Heart right ventricle (tissue), 16 donors: ENCODE results near the gene TOGARAM2. TPM values are rescaled to one million over a fixed set of nuclear protein-coding genes. Genes with fewer than 3 reads are reported as not detected.

ENCODE experiments used
- ATAC-seq, 8 donors: fragments of 200-7000 bp; cut with Tn5 transposase; one replicate each; pipeline ENCODE4 v1.9.1; 2020; ENCODE audit warnings: mild to moderate bottlenecking in 8 of 8, moderate library complexity in 8 of 8, moderate number of reproducible peaks in 1 of 8
- DNase-seq, 2 donors: peaks; one replicate each; pipeline ENCODE4 v3.0.0-alpha.2; 2020
- H3K27ac ChIP-seq, 10 donors: fragments of 200-600 bp; sonication (generic) in 2 of 10; one replicate each; pipeline versions ENCODE4 v1.5.0 to v1.8.0; 2020 to 2022; ENCODE audit warnings: mild to moderate bottlenecking in 3 of 10
- H3K27me3 ChIP-seq, 7 donors: fragments of 200-600 bp; one replicate each; pipeline ENCODE4 v1.8.0; 2021 to 2022; ENCODE audit warnings: mild to moderate bottlenecking in 2 of 7
- H3K36me3 ChIP-seq, 9 donors: fragments of 200-600 bp; sonication (generic) in 1 of 9; one replicate each; pipeline versions ENCODE4 v1.5.0 to v1.8.0; 2020 to 2022; ENCODE audit warnings: mild to moderate bottlenecking in 2 of 9
- H3K4me1 ChIP-seq, 9 donors: fragments of 200-600 bp; sonication (generic) in 1 of 9; one replicate each; pipeline versions ENCODE4 v1.5.0 to v1.8.0; 2020 to 2022; ENCODE audit warnings: mild to moderate bottlenecking in 4 of 9
- H3K4me3 ChIP-seq, 10 donors: fragments of 200-600 bp; sonication (generic) in 2 of 10; one replicate each; pipeline versions ENCODE4 v1.5.0 to v1.8.0; 2020 to 2022; ENCODE audit warnings: mild to moderate bottlenecking in 7 of 10, moderate library complexity in 2 of 10
- H3K9me3 ChIP-seq, 11 donors: fragments of 200-600 bp in 10 of 11; sonication (generic) in 2 of 11; one replicate each; pipeline versions ENCODE4 v1.5.0 to v1.8.0; 2013 to 2022; ENCODE audit warnings: mild to moderate bottlenecking in 2 of 11, control low read depth in 1 of 11, moderate library complexity in 1 of 11
- CTCF ChIP-seq, 9 donors: fragments of 200-600 bp; sonication (generic) in 2 of 9; IDR thresholded peaks; one replicate each; pipeline versions ENCODE4 v1.5.0 to v1.8.0; 2021 to 2022; ENCODE audit warnings: antibody characterized with exemption in 9 of 9, mild to moderate bottlenecking in 5 of 9, moderate library complexity in 1 of 9
- WGBS, 2 donors: extraction: QIAGEN DNeasy Blood & Tissue Kit; methylation state at CpG; one replicate each; pipeline ENCODE4 v1.1.7; 2013; ENCODE audit warnings: inconsistent platforms in 1 of 2; 5-methylcytosine and 5-hydroxymethylcytosine counted together
- intact Hi-C, 10 donors: fragments of 100-400 bp; cut with DNase I; formaldehyde crosslinking; loops; one replicate each; pipeline versions ENCODE4 v1.11.1 to v1.14.2; 2022
- polyA plus RNA-seq, 2 donors: library from polyadenylated mRNA; stranded (reverse); fragments of 200-250 nt; gene quantifications; one replicate each; pipeline ENCODE4 v1.2.3, GENCODE V29; 2013
- total RNA-seq, 10 donors: library from RNA; stranded (reverse); fragmentation: NEBNext Ultra II Directional in 3 of 10; extraction: Animal tissue kit (Norgen Biotek cat#: 25700) in 3 of 10; gene quantifications; one replicate each; pipeline versions ENCODE4 v1.2.1 to v1.2.4, GENCODE V29; 2021 to 2023
- donor health status: Arrhythmogenic right ventricular cardiomyopathy.
- donor health status: ischemic (EF 13 %, LVEDD 7.1; RV severe dilation, severe dysfunction).
- donor health status: healthy with polysubstance abuse.
- donor health status: DM: no; HTN: yes; CAD: no.
- donor health status: DM: no; HTN: no; CAD: no.
- donor health status: ischemic (EF 25% LVEDD 6.9; RV normal size, moderate dysfunction).
- donor health status: ischemic (EF 25% LVEDD 5.7; RV mildly dilated, moderate dysfunction).
- donor health status: healthy.
- donor health status: DM: yes; HTN: yes; CAD: no.
- donor health status: Ischemic cardiomyopathy.
- donor health status: ischemic (EF 35%, LVEDD 5.7; RV mildly dilated, moderate dysfunction).
- donor health status: nonischemic (EF 11% LVEDD 7.7; RV severe dilation, severe dysfunction).
- donor health status: DM: yes; HTN: yes; CAD: no.
- donor health status: PGD.
- donor health status: ischemic (EF 29% LVEDD 5.4; RV normal size, mild dysfunction).
- donor health status: nonischemic (EF 23%, LVEDD 6.1; RV moderate dilation, normal function).

Gene TOGARAM2
- total and polyA plus RNA-seq, 12 donors, result 1.4 to 68.3 (median 14.6) TPM

DNA sequence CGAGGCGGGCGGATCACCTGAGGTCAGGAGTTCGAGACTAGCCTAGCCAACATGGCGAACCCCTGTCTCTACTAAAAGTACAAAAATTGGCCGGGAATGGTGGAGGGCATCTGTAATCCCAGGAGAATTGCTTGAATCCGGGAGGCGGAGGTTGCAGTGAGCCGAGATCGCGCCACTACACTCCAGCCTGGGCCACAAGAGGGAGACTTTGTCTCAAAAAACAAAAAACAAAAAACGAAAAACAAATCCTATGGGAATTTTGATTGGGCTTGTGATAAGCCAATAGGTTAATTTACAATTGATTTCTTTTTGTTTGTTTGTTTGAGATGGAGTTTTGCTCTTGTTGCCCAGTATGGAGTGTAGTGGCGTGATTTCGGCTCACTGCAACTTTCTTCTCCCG lies 24.2 kb upstream of the TOGARAM2 start:
- no peaks in the 10 kb centered on the region for H3K9me3 ChIP-seq
- H3K4me1 ChIP-seq, result peaks cover 0 to 30% (median 5%) of the 10 kb centered on the region in 9 donors
- peak overlapping the region in 2 of 10 donors; percentile 13 to 21 for H3K4me3 ChIP-seq
- TF ChIP-seq CTCF (IDR thresholded peaks at IDR 0.05), result peak; percentile 8 to 60 (median 36)
- DNase-seq (no peak), ATAC-seq (no peak)
- peaks cover 0 to 6% (median 0%) of the 10 kb centered on the region in 7 donors for H3K27me3 ChIP-seq
- 34 to 67% methylated on average over 15 of the region's 15 CpGs for WGBS, 2 donors
- intact Hi-C loops, result loop anchor here in 7 of 10 donors (1.0 to 10.0 kb wide), 9 partner anchors 55 to 1118 kb away; no protein-coding TSS in a partner anchor
- H3K27ac ChIP-seq, result no peak overlapping the region
- no peaks in the 10 kb centered on the region for H3K36me3 ChIP-seq

DNA sequence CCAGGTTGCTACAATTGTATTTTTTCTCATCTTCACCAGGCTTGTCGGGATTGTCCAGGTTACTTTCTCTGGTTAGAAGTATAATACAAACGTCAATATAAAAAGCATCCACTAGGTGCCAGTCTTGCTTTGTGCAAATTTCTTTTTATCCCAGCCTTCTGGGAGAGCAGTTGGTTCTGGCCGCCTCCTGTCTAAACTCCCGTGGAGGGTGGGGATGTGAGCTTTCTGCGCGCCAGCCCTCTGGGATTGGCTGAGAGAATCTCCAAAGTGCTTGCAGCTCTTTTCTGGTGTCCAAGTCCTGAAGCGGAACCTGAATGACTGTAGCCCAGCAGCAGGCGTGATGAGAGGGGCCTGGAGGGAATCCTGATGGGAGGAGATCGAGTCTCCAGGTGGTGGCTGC lies 22.4 kb upstream of the TOGARAM2 start:
- peaks cover 0 to 6% (median 0%) of the 10 kb centered on the region in 7 donors for H3K27me3 ChIP-seq
- intact Hi-C loops, result loop anchor here in 9 of 10 donors (1.0 to 10.0 kb wide), 12 partner anchors 54 to 1116 kb away; no protein-coding TSS in a partner anchor
- peak; percentile 60 for DNase-seq
- peaks cover 0 to 19% (median 5%) of the 10 kb centered on the region in 9 donors for H3K4me1 ChIP-seq
- H3K36me3 ChIP-seq, result no peaks in the 10 kb centered on the region
- H3K9me3 ChIP-seq, result no peaks in the 10 kb centered on the region
- ATAC-seq, result peak; percentile 84 to 95 (median 90)
- peak; percentile 37 to 82 (median 67) for TF ChIP-seq CTCF (IDR thresholded peaks at IDR 0.05)
- H3K27ac ChIP-seq, result no peak overlapping the region
- WGBS, 2 donors, result 18 to 19% methylated on average over 9 of the region's 9 CpGs
- H3K4me3 ChIP-seq, result no peak overlapping the region

- TF ChIP-seq CTCF (IDR thresholded peaks at IDR 0.05), result no peak
- ATAC-seq, result no peak
- Histone ChIP-seq H3K4me3 (no peak overlapping the region), H3K27me3 (peaks cover 0 to 6% (median 0%) of the 10 kb centered on the region in 7 donors), H3K9me3 (no peaks in the 10 kb centered on the region), H3K4me1 (peaks cover 0 to 19% (median 5%) of the 10 kb centered on the region in 9 donors), H3K36me3 (no peaks in the 10 kb centered on the region), H3K27ac (no peak overlapping the region)
- 43 to 51% methylated on average over 5 of the region's 5 CpGs for WGBS, 2 donors
- intact Hi-C loops, result loop anchor here in 2 of 10 donors (5.0 to 10.0 kb wide), 3 partner anchors 52 to 884 kb away; no protein-coding TSS in a partner anchor
- no peak for DNase-seq
Measured at GRCh38 chr2:28960401-28960800, 20.7 kb upstream of the TOGARAM2 start.

- intact Hi-C loops, result loop anchor here in 2 of 10 donors (5.0 to 10.0 kb wide), 3 partner anchors 50 to 882 kb away; no protein-coding TSS in a partner anchor
- DNase-seq, result no peak
- 94 to 100% methylated on average over 1 of the region's 1 CpG for whole genome bisulfite sequencing, 2 donors
- Histone ChIP-seq H3K4me3 (no peak overlapping the region), H3K36me3 (no peaks in the 10 kb centered on the region), H3K27me3 (peaks cover 0 to 6% (median 0%) of the 10 kb centered on the region in 7 donors), H3K27ac (no peak overlapping the region), H3K9me3 (no peaks in the 10 kb centered on the region), H3K4me1 (peaks cover 0 to 10% (median 0%) of the 10 kb centered on the region in 9 donors)
- no peak for TF ChIP-seq CTCF (IDR thresholded peaks at IDR 0.05)
- no peak for ATAC-seq
Measured at GRCh38 chr2:28962505-28962904, 18.6 kb upstream of the TOGARAM2 start.
